Hair follicle dermal papilla cell (primary cell): ENCODE results near the gene ISG15. TPM values are rescaled to one million over a fixed set of nuclear protein-coding genes. Genes with fewer than 3 reads are reported as not detected.

Experiments used
- small RNA-seq: library from RNA; depleted of rRNA; stranded (forward); fragments of <200 nt; gene quantifications from one replicate; pipeline ENCODE3, GENCODE V24; 2012
- total RNA-seq: library from RNA; depleted of rRNA; stranded (reverse); fragments of >200 nt; gene quantifications from 2 replicates; pipeline ENCODE4 v1.2.3, GENCODE V29; 2012

The ISG15 gene
- 97.5 and 108 TPM in 2 replicates for total RNA-seq

GRCh38 chr1:1013105-1013921 lies at the start of gene ISG15:
Gene ISG15, plus strand, starts transcription at chr1:1013497. Its CDS starts 77 bp downstream, at chr1:1013574.

DNA sequence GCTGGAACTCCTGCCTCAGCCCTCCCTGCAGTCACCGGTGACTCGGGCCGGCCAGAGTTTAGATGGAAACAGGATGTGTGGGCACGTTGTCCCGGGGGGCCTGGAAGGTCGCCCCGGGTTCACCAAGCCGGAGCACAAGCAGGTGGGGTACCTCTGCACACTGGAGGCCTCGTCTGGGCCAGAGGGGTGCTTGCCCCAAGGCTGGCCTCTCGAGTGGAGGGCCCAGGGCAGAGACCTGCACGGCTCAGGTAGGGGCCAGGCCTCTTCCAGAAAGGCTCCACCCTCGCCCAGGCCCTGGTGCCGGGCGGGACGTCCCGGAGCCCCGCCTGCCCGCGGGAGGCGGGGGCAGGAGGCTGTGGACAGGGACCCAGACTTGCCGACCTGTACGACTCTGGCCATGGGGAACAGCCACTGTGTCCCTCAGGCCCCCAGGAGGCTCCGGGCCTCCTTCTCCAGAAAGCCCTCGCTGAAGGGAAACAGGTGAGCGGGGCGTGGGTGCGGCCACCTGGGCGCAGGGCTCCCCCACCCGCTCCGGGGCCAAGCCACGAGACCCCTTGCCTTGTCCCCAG lies 47.1 kb upstream of the ISG15 start, which contains the start of gene PLEKHN1:
Gene PLEKHN1, plus strand, starts transcription at position 348 of the 569 bp plus-strand sequence. Its CDS starts 50 bp downstream, at position 398.

DNA sequence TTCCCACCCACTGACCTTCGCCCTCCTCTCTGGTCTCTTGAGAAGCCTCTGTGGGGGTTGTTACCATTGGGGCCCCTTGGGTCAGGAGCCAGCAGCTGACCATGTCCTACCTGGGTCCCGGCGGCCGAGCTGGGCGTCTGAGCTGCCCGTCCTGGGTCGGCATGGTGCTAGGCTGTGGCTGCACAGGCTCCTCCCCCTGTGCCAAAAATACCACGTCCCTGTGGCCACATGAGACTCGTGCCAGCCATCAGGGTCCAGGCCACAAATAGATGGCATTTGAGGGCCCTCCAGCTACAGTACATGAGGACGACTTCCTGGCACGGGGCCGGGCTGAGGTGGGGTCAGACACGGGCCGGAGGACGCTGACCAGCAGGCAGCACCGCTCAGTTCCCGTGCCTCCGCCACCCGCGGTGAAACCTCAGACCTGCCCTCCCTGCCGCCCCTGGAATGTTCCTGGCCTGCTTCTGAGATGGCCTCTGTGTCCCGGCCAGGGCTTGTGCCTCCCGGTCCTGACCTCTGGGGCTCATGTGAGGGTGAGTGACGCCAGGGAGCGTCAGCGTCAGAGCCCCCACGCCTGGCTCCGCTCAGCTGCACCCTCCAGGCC lies 31.2 kb upstream of the ISG15 start, which contains the start of gene PERM1:
Gene PERM1, minus strand, starts transcription at position 139 of the 604 bp plus-strand sequence. CDS start 1,064 bp downstream, outside the sequence.

DNA sequence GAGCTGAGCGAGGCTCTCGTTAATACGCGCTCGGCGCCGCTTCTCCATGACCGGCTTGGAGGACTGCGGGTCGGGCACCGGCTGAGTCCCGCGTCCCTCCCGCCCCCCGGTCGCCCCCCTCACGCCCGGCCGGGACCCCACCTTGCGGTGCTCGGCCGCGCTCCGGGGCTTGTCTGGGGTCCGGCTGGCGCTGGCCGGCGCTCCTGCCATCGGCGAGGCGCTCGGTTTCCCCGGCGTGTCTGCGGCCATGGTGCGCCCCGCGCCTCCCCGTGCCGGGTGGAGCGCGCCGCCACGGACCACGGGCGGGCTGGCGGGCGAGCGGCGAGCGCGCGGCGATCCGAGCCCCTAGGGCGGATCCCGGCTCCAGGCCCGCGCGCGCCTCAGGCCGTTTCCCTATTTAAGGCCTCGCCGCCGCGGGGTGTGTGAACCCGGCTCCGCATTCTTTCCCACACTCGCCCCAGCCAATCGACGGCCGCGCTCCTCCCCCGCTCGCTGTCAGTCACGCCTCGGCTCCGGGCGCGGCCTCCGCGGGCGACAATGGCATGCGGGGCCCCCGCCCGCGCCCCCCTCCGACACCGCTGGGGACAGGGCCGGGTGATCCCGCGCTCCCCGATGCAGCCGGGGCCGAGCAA lies 13.5 kb upstream of the ISG15 start, which contains the start of gene HES4:
Gene HES4, minus strand, starts transcription at position 373 of the 632 bp plus-strand sequence. Its CDS starts 124 bp downstream, at position 249.

GRCh38 chr1:1020000-1020404 lies 6.7 kb downstream of the ISG15 start, which contains the start of gene AGRN:
Gene AGRN, plus strand, starts transcription at chr1:1020120. Its CDS starts 53 bp downstream, at chr1:1020173.

Small RNA genes lying within 50 kb of the gene (small RNA-seq; reads per million reads assigned to genes)
- gene AL645608.3 = not detected

Other genes starting within 250 kb of the ISG15 start
- gene SAMD11, start 89.6 kb upstream of the ISG15 start, total RNA-seq = 1.1 and 1.8 TPM in 2 replicates
- 50.6 and 52.7 TPM in 2 replicates for gene NOC2L, start 54.2 kb upstream of the ISG15 start, total RNA-seq
- 6.3 and 7.3 TPM in 2 replicates for gene KLHL17, start 52.9 kb upstream of the ISG15 start, total RNA-seq
- 0.49 and 0.65 TPM in 2 replicates for gene PLEKHN1, start 47.0 kb upstream of the ISG15 start, total RNA-seq
- gene PERM1, start 31.4 kb upstream of the ISG15 start, total RNA-seq = not detected in 2 replicates
- gene HES4, start 13.4 kb upstream of the ISG15 start, total RNA-seq = 0.49 and 1.3 TPM in 2 replicates
- 35.6 and 51.6 TPM in 2 replicates for gene AGRN, start 6.6 kb downstream of the ISG15 start, total RNA-seq
- gene RNF223, start 60.8 kb downstream of the ISG15 start, total RNA-seq = not detected in 2 replicates
- gene C1orf159, start 102.6 kb downstream of the ISG15 start, total RNA-seq = 9.2 and 12.3 TPM in 2 replicates
- not detected in 2 replicates for gene TTLL10, start 160.4 kb downstream of the ISG15 start, total RNA-seq
- gene TNFRSF18, start 193.1 kb downstream of the ISG15 start, total RNA-seq = 0.16 TPM in 1 of 2 replicates, not detected in the other
- gene TNFRSF4, start 200.7 kb downstream of the ISG15 start, total RNA-seq = 0.24 TPM in 1 of 2 replicates, not detected in the other
- 112 and 134 TPM in 2 replicates for gene SDF4, start 218.5 kb downstream of the ISG15 start, total RNA-seq
- 34.0 and 34.9 TPM in 2 replicates for gene B3GALT6, start 218.7 kb downstream of the ISG15 start, total RNA-seq
- 0.36 and 1.1 TPM in 2 replicates for gene C1QTNF12, start 233.2 kb downstream of the ISG15 start, total RNA-seq